TTC549 (cell line): Measurements from ENCODE around the gene MTOR.
"Not testable (repeated sequence)": the region's sequence is repeated elsewhere in the genome, so short reads cannot be mapped to it uniquely, and the experiment has no call there.

Experiments
- FAIRE-seq: peaks from 2 replicates; lab custom pipeline; 2012; peaks lifted over from hg19 to GRCh38; lab: Jason Lieb, UNC

Gene MTOR

GRCh38 chr1:11280719-11281376 lies 18.5 kb upstream of the MTOR start:
- no peak for FAIRE-seq

- FAIRE-seq, result no peak
Observed at GRCh38 chr1:11279630-11280029, 17.3 kb upstream of the MTOR start.

- no peak for FAIRE-seq
Observed at GRCh38 chr1:11279152-11279551, 16.8 kb upstream of the MTOR start.

GRCh38 chr1:11273595-11274234 lies 11.4 kb upstream of the MTOR start:
- no peak for FAIRE-seq

GRCh38 chr1:11272832-11273594 lies 10.7 kb upstream of the MTOR start, which contains the start of gene UBIAD1:
TSS of gene UBIAD1 (plus strand) at chr1:11273198. CDS start at chr1:11273532, 334 bp downstream.
- FAIRE-seq, result no peak

- no peak for FAIRE-seq
Observed at GRCh38 chr1:11272544-11272831, 10.1 kb upstream of the MTOR start.

GRCh38 chr1:11267350-11268337 lies 5.3 kb upstream of the MTOR start:
- FAIRE-seq, result not testable (repeated sequence)

- no peak for FAIRE-seq
Observed at GRCh38 chr1:11266268-11267074, 4.1 kb upstream of the MTOR start.

GRCh38 chr1:11256299-11256698 lies 6.1 kb downstream of the MTOR start:
- no peak for FAIRE-seq

GRCh38 chr1:11253226-11253625 lies 9.1 kb downstream of the MTOR start:
- no peak for FAIRE-seq

- FAIRE-seq, result no peak
Observed at GRCh38 chr1:11252538-11252937, 9.8 kb downstream of the MTOR start.

- FAIRE-seq, result no peak
Observed at GRCh38 chr1:11248169-11248568, 14.2 kb downstream of the MTOR start.

- no peak for FAIRE-seq
Observed at GRCh38 chr1:11245904-11246719, 16.2 kb downstream of the MTOR start.

- FAIRE-seq, result no peak
Observed at GRCh38 chr1:11245248-11245647, 17.1 kb downstream of the MTOR start.

- FAIRE-seq, result no peak
Observed at GRCh38 chr1:11238311-11238710, 24.0 kb downstream of the MTOR start.

- no peak for FAIRE-seq
Observed at GRCh38 chr1:11237356-11237755, 25.0 kb downstream of the MTOR start.

- no peak for FAIRE-seq
Observed at GRCh38 chr1:11233208-11233607, 29.1 kb downstream of the MTOR start.

GRCh38 chr1:11229203-11229602 lies 33.1 kb downstream of the MTOR start:
- no peak for FAIRE-seq

GRCh38 chr1:11227106-11228077 lies 35.0 kb downstream of the MTOR start:
- no peak for FAIRE-seq
